HG02970 (cell line): Measurements from ENCODE around the gene CENPU.
"Not testable (repeated sequence)": the region's sequence is repeated elsewhere in the genome, so short reads cannot be mapped to it uniquely, and the experiment has no call there.

Source experiments
- ATAC-seq: cut with Tn5 transposase; IDR thresholded peaks from one replicate; pipeline ENCODE4 v1.9.1; 2021; ENCODE audit warnings: mild to moderate bottlenecking, moderate library complexity, moderate number of reproducible peaks; ENCODE audit not compliant: unreplicated experiment, low FRiP score

The CENPU gene

GRCh38 chr4:184669251-184669650 is 64.6 kb downstream of the CENPU start:
- no peak for ATAC-seq

DNA sequence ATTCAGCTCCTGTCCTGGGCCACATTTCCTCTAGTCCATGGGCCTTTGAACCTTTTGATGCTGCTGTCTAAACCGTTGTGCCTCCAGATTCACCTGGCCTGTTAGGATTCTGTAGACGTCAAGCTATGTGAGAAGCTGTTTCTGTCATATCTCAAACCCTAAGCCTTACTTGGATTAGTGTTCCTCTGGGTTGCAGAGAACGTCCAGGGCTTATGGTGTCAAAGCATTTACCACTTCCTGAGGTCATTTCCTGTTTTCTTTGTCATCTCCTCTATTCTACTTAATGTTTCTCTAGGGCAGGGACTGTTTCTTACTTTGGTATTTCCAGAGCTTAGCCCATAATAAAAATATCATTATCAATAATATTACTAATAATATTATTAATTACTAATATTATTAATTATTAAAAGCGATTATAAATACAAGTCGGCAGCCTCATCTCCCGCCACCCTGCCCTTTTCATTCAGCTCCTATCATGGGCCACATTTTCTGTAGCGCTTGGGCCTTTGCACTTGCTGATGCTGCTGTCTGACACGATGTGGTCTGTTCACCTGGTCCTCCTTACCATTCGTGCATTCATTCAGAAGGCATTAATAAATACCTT is 65.3 kb downstream of the CENPU start:
- ATAC-seq: no peak

GRCh38 chr4:184668096-184668495 is 65.8 kb downstream of the CENPU start:
- ATAC-seq: no peak

- ATAC-seq: no peak
Observed at GRCh38 chr4:184666670-184667069, 67.2 kb downstream of the CENPU start.

GRCh38 chr4:184664445-184665210 is 69.3 kb downstream of the CENPU start:
- ATAC-seq: no peak

DNA sequence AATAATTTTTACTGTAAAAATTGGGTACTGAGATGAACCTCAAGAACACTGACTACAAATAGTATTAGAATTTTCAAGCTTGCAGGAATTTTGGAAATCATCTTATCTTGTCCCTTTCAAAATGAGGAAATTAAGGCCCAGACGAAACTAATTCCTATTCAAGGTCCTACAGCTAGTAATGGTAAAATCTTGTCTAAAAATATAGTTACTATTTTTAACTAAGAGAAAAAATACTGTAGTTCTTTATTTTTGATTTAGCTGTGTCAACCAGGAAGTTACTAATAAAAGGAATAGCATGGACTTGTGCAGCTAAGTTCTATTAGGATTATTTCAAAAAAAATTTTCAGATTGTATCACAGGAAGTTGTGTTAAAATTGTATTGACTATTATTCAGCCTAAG is 71.7 kb downstream of the CENPU start:
- ATAC-seq: no peak

DNA sequence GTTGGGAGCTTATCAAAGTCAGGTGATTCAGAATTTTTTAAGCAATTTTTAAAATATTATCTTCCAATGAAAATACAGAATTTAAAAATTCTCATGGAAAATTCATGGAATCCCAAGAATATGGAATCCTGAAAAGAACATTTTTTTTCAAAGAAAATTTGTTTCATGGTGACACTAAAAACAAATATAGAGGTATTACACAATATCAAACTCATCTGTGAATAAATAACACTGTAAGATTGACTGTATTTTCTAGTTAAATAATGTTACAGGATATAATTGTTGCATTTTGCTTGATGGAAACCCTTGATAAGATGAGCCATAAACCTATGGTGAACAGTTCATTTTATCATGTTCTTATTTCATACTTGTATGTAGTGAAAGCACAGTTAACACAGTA is 72.9 kb downstream of the CENPU start:
- no peak for ATAC-seq

GRCh38 chr4:184657820-184658219 is 76.1 kb downstream of the CENPU start:
- ATAC-seq: not testable (repeated sequence)

- ATAC-seq: no peak
Observed at GRCh38 chr4:184657144-184657543, 76.8 kb downstream of the CENPU start.

DNA sequence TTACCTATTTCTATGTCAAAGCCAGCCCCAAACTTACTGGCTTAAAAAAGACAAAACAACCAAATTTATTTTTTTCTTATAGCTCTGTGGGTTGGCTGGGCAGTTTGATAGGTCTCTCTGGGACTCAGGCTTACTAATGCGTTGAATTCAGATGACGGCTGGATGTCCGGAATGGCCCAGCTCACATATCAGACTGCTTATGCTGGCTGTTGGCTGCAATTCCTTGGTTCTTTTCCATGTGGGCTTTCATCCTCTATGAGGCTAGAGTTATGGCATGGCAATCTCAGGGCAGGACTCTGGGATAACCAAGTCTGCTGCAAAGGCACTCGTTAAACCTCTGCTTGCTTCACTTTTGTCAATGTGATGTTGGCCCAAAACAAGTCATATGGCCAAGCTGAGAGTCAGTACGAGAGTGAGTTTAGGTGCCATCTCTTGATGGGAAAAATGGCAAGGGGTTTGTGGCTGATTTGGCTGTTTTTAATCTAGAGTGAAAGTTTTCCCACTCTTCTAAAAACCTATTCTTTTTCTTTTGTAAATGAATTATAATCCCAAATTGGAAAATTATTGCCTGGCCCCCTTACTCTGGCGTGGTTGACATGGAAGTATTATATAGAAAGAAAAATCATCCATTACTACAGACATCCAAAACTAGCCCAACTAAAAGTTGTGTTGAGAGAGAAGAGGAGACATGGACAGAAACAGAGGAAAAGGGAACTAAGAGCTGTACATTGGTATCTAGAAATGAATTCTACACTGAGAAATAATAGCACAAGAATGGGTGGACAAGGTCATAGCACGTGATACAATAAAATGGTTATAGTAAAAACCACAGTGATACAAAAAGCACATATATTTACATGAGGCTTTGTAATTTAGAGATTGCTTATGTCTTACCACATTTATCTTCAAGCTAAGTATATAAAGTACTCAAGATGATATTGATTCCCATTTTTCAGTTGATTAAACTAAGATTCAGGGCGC is 77.7 kb downstream of the CENPU start:
- no peak for ATAC-seq

- no peak for ATAC-seq
Observed at GRCh38 chr4:184653650-184654049, 80.2 kb downstream of the CENPU start.

DNA sequence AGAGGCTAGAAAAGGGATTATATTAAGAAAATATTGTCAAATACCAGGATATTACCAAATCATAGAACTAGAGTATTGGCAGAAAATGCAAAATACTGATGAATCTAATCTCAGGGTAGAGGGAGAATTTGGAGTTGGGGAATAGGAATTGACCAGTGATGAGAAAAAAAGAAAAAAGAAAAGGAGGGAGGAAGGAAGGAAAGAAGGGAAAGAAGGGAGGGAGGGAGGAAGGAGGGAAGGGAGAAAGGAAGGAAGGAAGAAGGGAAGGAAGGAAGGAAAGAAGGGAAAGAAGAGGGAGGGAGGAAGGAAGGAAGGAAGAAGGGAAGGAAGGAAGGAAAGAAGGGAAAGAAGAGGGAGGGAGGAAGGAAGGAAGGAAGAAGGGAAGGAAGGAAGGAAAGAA is 81.2 kb downstream of the CENPU start:
- ATAC-seq: not testable (repeated sequence)

- ATAC-seq: no peak
Observed at GRCh38 chr4:184651899-184652298, 82.0 kb downstream of the CENPU start.

- peak; percentile 3 for ATAC-seq
Observed at GRCh38 chr4:184649971-184650855, 83.7 kb downstream of the CENPU start.

DNA sequence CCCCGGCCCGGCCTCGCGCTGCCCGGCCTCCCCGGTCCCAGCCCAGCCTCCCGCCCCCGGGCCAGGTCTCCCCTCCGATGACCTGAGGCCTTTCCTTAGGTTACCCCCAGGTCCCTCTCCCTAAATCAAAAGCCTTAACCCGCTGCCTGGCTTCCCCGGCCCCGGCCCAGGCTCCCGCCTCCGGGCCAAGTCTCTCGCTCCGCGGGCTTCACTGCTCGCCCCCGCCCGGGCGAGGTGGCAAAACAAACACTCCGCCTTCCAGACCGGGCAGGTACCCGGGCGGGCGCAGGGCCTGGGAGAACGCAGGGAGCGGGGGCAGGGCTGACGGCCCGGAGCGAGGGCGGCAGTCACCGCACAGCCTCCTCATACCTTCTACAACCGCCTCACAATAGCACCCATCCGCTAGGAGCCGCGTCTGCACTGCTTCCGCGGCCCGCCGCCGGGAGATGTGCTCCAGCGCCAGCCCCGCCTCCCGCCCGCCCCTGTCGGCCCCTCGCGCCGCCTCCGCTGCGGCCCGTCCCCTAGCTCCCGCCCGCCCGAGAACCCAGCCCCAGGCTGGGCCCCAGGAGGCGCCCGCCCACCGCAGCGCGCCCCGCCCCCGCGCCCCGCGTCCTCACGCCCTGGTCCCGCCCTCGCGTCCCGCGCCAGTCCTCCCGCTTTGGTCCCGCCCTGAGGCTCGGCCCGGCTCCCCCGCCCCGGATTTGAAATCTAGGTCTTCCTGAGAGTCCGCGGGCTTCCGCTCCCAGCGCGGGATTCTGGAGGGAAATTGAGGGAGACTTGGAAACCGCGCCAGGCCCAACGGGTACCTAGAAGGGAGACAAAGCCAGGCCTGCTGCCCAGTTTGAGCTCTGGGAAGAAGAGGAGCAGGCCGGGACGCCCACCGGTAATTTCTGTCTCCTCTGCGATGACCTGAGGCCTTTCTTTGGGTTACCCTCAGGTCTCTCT is 84.6 kb downstream of the CENPU start, which contains the start of the genes CASP3 and PRIMPOL:
TSS of gene CASP3 (minus strand) at position 422 of the 945 bp plus-strand sequence. CDS start 10,994 bp downstream, outside the sequence.
TSS of gene PRIMPOL (plus strand) at position 713 of the 945 bp plus-strand sequence. CDS start 7,403 bp downstream, outside the sequence.
- ATAC-seq: peak; percentile 84

DNA sequence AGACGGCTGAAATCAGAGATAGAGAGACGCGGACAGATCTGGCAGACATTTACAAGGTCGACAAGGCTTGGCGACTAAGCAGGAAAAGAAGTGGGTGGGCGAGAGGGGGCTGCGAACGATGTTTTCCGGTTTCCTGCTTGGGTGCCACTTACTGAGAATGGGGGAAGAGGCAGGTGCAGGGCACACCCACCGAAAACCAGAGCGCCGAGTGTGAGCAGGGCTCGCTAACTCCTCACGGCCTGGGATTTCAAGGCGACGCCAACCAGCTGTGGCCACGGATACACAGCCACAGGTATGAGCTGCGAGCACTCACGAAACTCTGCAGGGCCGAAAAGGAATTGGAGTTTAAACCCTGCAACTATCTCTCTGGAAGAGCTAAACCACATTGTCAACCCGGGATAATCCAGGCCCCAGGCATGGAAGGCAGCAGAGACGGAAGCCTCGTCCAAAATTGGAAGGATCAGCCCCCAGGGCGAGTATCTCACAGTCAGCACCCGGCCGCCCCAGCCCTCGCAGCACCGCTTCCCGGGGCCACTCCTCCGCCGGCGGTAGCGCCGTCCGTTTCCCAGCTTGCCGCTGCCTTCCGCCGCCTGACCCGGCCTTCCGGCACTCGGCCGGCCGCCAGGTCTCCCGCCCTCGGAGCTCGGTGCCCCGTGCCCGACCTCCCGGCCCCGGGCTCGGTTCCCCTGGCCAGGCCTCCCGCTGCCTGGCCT is 85.4 kb downstream of the CENPU start:
- ATAC-seq: peak; percentile 27

DNA sequence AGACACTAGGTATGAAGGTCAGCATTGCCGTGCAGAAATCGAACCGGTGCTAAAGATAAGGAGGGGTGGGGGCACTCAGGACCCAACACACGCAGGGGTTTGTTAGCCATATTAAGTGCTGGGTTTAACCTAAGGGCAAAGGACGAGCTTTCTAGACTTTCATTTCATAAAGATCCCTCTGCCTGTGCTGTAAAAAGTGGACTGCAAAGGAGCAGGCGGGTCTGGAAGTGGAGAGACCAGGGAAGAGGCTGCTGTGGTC is 85.9 kb downstream of the CENPU start:
- ATAC-seq: no peak
